ENCODE measurements around the gene SAFB2.

The SAFB2 gene

GRCh38 chr19:5561559-5561958, 61.0 kb downstream of the SAFB2 start:
- H3K27me3 ChIP-seq (replicated peaks; ENCODE audit: control insufficient read depth, insufficient read depth, low read length): no peaks in the 10 kb centered on the region; the same call in 1 of the 2 replicates
- no peak for DNase-seq (ENCODE audit: extremely low read depth, insufficient read length)

DNA sequence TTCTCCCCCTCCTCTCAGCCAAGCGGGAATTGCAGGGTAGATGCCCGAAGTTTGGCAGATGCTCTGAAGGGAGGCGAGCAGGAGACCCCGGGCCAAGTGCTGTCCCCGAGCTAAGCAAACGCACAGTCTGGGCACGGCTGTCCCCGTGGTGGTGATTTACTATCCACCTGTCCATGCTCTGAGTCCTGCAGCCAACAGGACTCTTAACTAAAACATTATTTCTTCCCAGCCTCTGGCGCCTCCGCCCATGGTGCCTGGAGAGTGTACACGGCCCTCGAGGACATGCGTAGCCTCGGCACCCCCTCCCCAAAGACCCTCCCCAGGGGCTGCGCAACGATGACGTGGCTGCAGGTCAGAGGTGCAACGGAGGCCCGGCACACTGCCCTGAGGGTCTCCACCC, 62.4 kb downstream of the SAFB2 start:
- no peaks in the 10 kb centered on the region for H3K36me3 ChIP-seq (ENCODE audit: control insufficient read depth, insufficient read depth, low read length)
- H3K27me3 ChIP-seq (replicated peaks; ENCODE audit: control insufficient read depth, insufficient read depth, low read length): no peaks in the 10 kb centered on the region
- no peak overlapping the region for H3K4me3 ChIP-seq (replicated peaks; ENCODE audit: low read depth, low read length)
- TF ChIP-seq, protein P1, sequence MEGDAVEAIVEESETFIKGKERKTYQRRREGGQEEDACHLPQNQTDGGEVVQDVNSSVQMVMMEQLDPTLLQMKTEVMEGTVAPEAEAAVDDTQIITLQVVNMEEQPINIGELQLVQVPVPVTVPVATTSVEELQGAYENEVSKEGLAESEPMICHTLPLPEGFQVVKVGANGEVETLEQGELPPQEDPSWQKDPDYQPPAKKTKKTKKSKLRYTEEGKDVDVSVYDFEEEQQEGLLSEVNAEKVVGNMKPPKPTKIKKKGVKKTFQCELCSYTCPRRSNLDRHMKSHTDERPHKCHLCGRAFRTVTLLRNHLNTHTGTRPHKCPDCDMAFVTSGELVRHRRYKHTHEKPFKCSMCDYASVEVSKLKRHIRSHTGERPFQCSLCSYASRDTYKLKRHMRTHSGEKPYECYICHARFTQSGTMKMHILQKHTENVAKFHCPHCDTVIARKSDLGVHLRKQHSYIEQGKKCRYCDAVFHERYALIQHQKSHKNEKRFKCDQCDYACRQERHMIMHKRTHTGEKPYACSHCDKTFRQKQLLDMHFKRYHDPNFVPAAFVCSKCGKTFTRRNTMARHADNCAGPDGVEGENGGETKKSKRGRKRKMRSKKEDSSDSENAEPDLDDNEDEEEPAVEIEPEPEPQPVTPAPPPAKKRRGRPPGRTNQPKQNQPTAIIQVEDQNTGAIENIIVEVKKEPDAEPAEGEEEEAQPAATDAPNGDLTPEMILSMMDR (IDR thresholded peaks at IDR 0.05; ENCODE audit: insufficient read depth, low read length, poor library complexity, severe bottlenecking): no peak
- no peak for DNase-seq (ENCODE audit: extremely low read depth, insufficient read length)

More at GRCh38 chr19:5561559-5561958, 61.0 kb downstream of the SAFB2 start:
- H3K36me3 ChIP-seq (ENCODE audit: control insufficient read depth, insufficient read depth, low read length): no peaks in the 10 kb centered on the region
- no peak overlapping the region for H3K4me3 ChIP-seq (replicated peaks; ENCODE audit: low read depth, low read length)
- TF ChIP-seq, protein P1 (IDR thresholded peaks at IDR 0.05; ENCODE audit: insufficient read depth, low read length, poor library complexity, severe bottlenecking): peak; percentile 37

GRCh38 chr19:5559804-5560133, 62.8 kb downstream of the SAFB2 start:
- Histone ChIP-seq H3K36me3 (ENCODE audit: control insufficient read depth, insufficient read depth, low read length) (no peaks in the 10 kb centered on the region), H3K27me3 (replicated peaks; ENCODE audit: control insufficient read depth, insufficient read depth, low read length) (no peaks in the 10 kb centered on the region), H3K4me3 (replicated peaks; ENCODE audit: low read depth, low read length) (no peak overlapping the region)
- no peak for DNase-seq (ENCODE audit: extremely low read depth, insufficient read length)
- TF ChIP-seq, protein P1 (IDR thresholded peaks at IDR 0.05; ENCODE audit: insufficient read depth, low read length, poor library complexity, severe bottlenecking): no peak

GRCh38 chr19:5558101-5558621, 64.4 kb downstream of the SAFB2 start:
- H3K27me3 ChIP-seq (replicated peaks; ENCODE audit: control insufficient read depth, insufficient read depth, low read length): no peaks in the 10 kb centered on the region
- H3K4me3 ChIP-seq (replicated peaks; ENCODE audit: low read depth, low read length): no peak overlapping the region
- H3K36me3 ChIP-seq (ENCODE audit: control insufficient read depth, insufficient read depth, low read length): no peaks in the 10 kb centered on the region
- no peak for DNase-seq (ENCODE audit: extremely low read depth, insufficient read length)
- TF ChIP-seq, protein P1 (IDR thresholded peaks at IDR 0.05; ENCODE audit: insufficient read depth, low read length, poor library complexity, severe bottlenecking): no peak

DNA sequence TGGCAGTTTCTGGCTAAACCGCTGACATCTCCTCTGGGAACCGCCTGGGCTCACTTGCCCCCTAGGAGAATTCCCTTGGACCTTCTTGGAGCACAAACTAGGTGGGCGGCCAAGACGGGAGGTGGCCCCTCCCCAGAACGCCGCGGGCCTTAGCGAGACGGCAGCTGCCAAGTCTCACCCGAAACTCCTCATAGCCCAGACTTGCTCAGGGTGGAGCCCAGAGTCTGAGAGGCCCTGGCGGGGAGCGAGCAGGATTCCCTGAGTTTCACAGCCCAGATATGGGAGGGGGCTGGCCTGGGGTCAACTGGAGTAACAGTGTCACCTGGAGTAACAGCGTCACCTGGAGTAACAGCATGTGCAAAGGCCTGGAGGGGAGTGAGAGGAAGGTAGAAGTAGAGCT, 64.9 kb downstream of the SAFB2 start:
- Histone ChIP-seq H3K27me3 (replicated peaks; ENCODE audit: control insufficient read depth, insufficient read depth, low read length) (no peaks in the 10 kb centered on the region), H3K4me3 (replicated peaks; ENCODE audit: low read depth, low read length) (no peak overlapping the region), H3K36me3 (ENCODE audit: control insufficient read depth, insufficient read depth, low read length) (no peaks in the 10 kb centered on the region)
- TF ChIP-seq, protein P1 (IDR thresholded peaks at IDR 0.05; ENCODE audit: insufficient read depth, low read length, poor library complexity, severe bottlenecking): no peak
- DNase-seq (ENCODE audit: extremely low read depth, insufficient read length): no peak

- TF ChIP-seq, protein P1 (IDR thresholded peaks at IDR 0.05; ENCODE audit: insufficient read depth, low read length, poor library complexity, severe bottlenecking): no peak
- Histone ChIP-seq H3K36me3 (ENCODE audit: control insufficient read depth, insufficient read depth, low read length) (no peaks in the 10 kb centered on the region), H3K4me3 (replicated peaks; ENCODE audit: low read depth, low read length) (no peak overlapping the region), H3K27me3 (replicated peaks; ENCODE audit: control insufficient read depth, insufficient read depth, low read length) (no peaks in the 10 kb centered on the region)
- DNase-seq (ENCODE audit: extremely low read depth, insufficient read length): no peak
Observed at GRCh38 chr19:5554828-5555227, 67.7 kb downstream of the SAFB2 start.
